Natural killer cell (primary cell): Measurements from ENCODE around the gene SYNJ2. TPM values are rescaled to one million over a fixed set of nuclear protein-coding genes. Genes with fewer than 3 reads are reported as not detected.

Source experiments
- ATAC-seq, 3 donors: fragments of 150-1000 bp in 2 of 3; fragments of 200-7000 bp in 1 of 3; cut with Tn5 transposase; 1 replicate in 1 of 3; 2 replicates in 2 of 3; pipeline ENCODE4 v1.10.0; 2021; ENCODE audit warnings: mild to moderate bottlenecking in 2 of 3, moderate library complexity in 2 of 3
- DNase-seq, 2 donors: peaks; one replicate each; pipeline versions ENCODE4 v3.0.0 to v3.0.0-alpha.2; 2013 to 2021; ENCODE audit warnings: mixed read lengths in 1 of 2
- H3K27ac ChIP-seq: one replicate; pipeline ENCODE4 v1.5.1; 2013; ENCODE audit warnings: mild to moderate bottlenecking, low read length
- H3K27me3 ChIP-seq: one replicate; pipeline ENCODE4 v1.6.1; 2013; ENCODE audit warnings: low read length; ENCODE audit not compliant: control insufficient read depth, insufficient read depth
- H3K36me3 ChIP-seq: one replicate; pipeline ENCODE4 v1.6.1; 2013; ENCODE audit warnings: low read length; ENCODE audit not compliant: control insufficient read depth, insufficient read depth
- H3K4me1 ChIP-seq: one replicate; pipeline ENCODE4 v1.6.1; 2013; ENCODE audit warnings: low read length; ENCODE audit not compliant: control insufficient read depth, insufficient read depth
- H3K4me3 ChIP-seq: one replicate; pipeline ENCODE4 v1.5.1; 2013; ENCODE audit warnings: low read length
- H3K9me3 ChIP-seq: one replicate; pipeline ENCODE4 v1.6.1; 2013; ENCODE audit warnings: low read length; ENCODE audit not compliant: control insufficient read depth, insufficient read depth
- H3K27ac Mint-ChIP-seq, 2 donors: one replicate each; pipeline ENCODE4 v1.8.0; 2022; ENCODE audit warnings: mild to moderate bottlenecking in 2 of 2, mixed read lengths in 2 of 2, moderate library complexity in 1 of 2
- H3K27me3 Mint-ChIP-seq, 2 donors: one replicate each; pipeline ENCODE4 v1.8.0; 2022; ENCODE audit warnings: low read depth in 2 of 2, mixed read lengths in 2 of 2
- H3K36me3 Mint-ChIP-seq: one replicate; pipeline ENCODE4 v1.8.0; 2022; ENCODE audit warnings: mixed read lengths
- H3K4me1 Mint-ChIP-seq, 2 donors: one replicate each; pipeline ENCODE4 v1.8.0; 2022; ENCODE audit warnings: mixed read lengths in 2 of 2
- H3K4me3 Mint-ChIP-seq: one replicate; pipeline ENCODE4 v1.8.0; 2022; ENCODE audit warnings: mild to moderate bottlenecking, moderate library complexity, mixed read lengths
- H3K9me3 Mint-ChIP-seq, 2 donors: one replicate each; pipeline ENCODE4 v1.8.0; 2022; ENCODE audit warnings: mixed read lengths in 2 of 2
- CTCF ChIP-seq: fragments of 200-600 bp; IDR thresholded peaks from one replicate; pipeline ENCODE4 v1.8.0; 2022; ENCODE audit warnings: antibody characterized with exemption
- WGBS: methylation state at CpG from one replicate; pipeline ENCODE4 v1.1.7; 2013; ENCODE audit warnings: missing lambda C conversion rate; ENCODE audit not compliant: insufficient coverage; 5-methylcytosine and 5-hydroxymethylcytosine counted together
- intact Hi-C: fragments of 100-400 bp; cut with micrococcal nuclease; formaldehyde crosslinking; loops from one replicate; pipeline ENCODE4 v1.14.2; 2022
- total RNA-seq, 4 donors: library from RNA; stranded (reverse); fragments of 120-200 nt in 1 of 4; gene quantifications; one replicate each; pipeline versions ENCODE4 v1.2.3 to v1.2.4, GENCODE V29; 2013 to 2022

SYNJ2 gene
- total RNA-seq, 3 donors from 2014 or later (not counting 1 experiment from before 2014, with no cell fraction given) = 24.4 to 47.0 (median 28.0) TPM

- Histone ChIP-seq H3K9me3 (no peaks in the 10 kb centered on the region), H3K4me1 (peaks cover 3% of the 10 kb centered on the region), H3K27ac (no peak overlapping the region), H3K36me3 (peaks cover 34% of the 10 kb centered on the region), H3K27me3 (no peaks in the 10 kb centered on the region), H3K4me3 (no peak overlapping the region)
- WGBS = 90% methylated on average over 18 of the region's 18 CpGs
- no peak overlapping the region for H3K27ac Mint-ChIP-seq
- no peak for ATAC-seq
- H3K4me1 Mint-ChIP-seq = no peaks in the 10 kb centered on the region
- H3K4me3 Mint-ChIP-seq = no peak overlapping the region
- intact Hi-C loops = no loop called here
- no peak for TF ChIP-seq CTCF
- H3K9me3 Mint-ChIP-seq = no peaks in the 10 kb centered on the region
- no peaks in the 10 kb centered on the region for H3K27me3 Mint-ChIP-seq
- peaks cover 7% of the 10 kb centered on the region for H3K36me3 Mint-ChIP-seq
- no peak for DNase-seq
Measured at GRCh38 chr6:158080849-158081656, 99.4 kb downstream of the SYNJ2 start.

GRCh38 chr6:158081657-158081935 is 99.9 kb downstream of the SYNJ2 start:
- no peaks in the 10 kb centered on the region for H3K27me3 ChIP-seq
- intact Hi-C loops = no loop called here
- Mint-ChIP-seq H3K4me1 (no peaks in the 10 kb centered on the region), H3K4me3 (no peak overlapping the region), H3K27me3 (no peaks in the 10 kb centered on the region), H3K9me3 (no peaks in the 10 kb centered on the region), H3K36me3 (peaks cover 7% of the 10 kb centered on the region), H3K27ac (no peak overlapping the region)
- H3K4me1 ChIP-seq = peaks cover 5% of the 10 kb centered on the region
- ATAC-seq (peak in 1 of 3 donors; percentile 44), DNase-seq (no peak)
- H3K27ac ChIP-seq = no peak overlapping the region
- H3K4me3 ChIP-seq = no peak overlapping the region
- H3K9me3 ChIP-seq = no peaks in the 10 kb centered on the region
- 96% methylated on average over 5 of the region's 6 CpGs for WGBS
- H3K36me3 ChIP-seq = peaks cover 38% of the 10 kb centered on the region
- TF ChIP-seq CTCF = no peak

GRCh38 chr6:158083455-158084325 is 102.0 kb downstream of the SYNJ2 start:
- no peak for DNase-seq
- Mint-ChIP-seq H3K4me1 (no peaks in the 10 kb centered on the region), H3K36me3 (peaks cover 13% of the 10 kb centered on the region), H3K4me3 (no peak overlapping the region), H3K27ac (no peak overlapping the region), H3K9me3 (no peaks in the 10 kb centered on the region), H3K27me3 (no peaks in the 10 kb centered on the region)
- no peak overlapping the region for H3K27ac ChIP-seq
- intact Hi-C loops = no loop called here
- H3K4me1 ChIP-seq = peaks cover 5% of the 10 kb centered on the region
- no peak for TF ChIP-seq CTCF
- H3K27me3 ChIP-seq = no peaks in the 10 kb centered on the region
- 91% methylated on average over 23 of the region's 23 CpGs for WGBS
- no peak overlapping the region for H3K4me3 ChIP-seq
- no peak for ATAC-seq
- H3K9me3 ChIP-seq = no peaks in the 10 kb centered on the region
- H3K36me3 ChIP-seq = peaks cover 31% of the 10 kb centered on the region
